ENCODE data around the gene APBA3. TPM values are rescaled to one million over a fixed set of nuclear protein-coding genes. Genes with fewer than 3 reads are reported as not detected.

APBA3 gene
- total RNA-seq, 1 experiment from 2014 or later = 34.0 TPM

DNA sequence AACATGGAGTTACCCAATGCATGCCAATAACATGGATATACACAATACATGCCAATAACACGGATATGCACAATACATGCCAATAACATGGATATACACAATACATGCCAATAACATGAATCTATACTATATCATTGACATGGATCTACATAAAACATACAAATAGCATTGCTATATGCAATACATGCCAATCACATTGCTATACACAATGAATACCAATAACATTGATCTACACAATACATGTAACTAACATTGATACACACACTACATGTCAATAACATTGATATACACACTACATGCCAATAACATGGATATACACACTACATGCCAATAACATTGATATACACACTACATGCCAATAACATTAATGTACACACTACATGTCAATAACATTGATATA lies 60.3 kb downstream of the APBA3 start:
- in situ Hi-C loops (cut with HindIII; ENCODE audit: low pct_unique_long_range_greater_than_20kb, low sequenced_read_pairs) (no loop called here), intact Hi-C loops (cut with micrococcal nuclease; ENCODE audit: unreplicated experiment) (no loop called here)
- H3K9me3 ChIP-seq (ENCODE audit: control insufficient read depth, insufficient read depth, low read depth, low read length) = no peaks in the 10 kb centered on the region
- ATAC-seq (no peak), DNase-seq (ENCODE audit: low read depth, low spot score) (no peak)
- CTCF ChIA-PET = no interaction called here
- H3K27me3 ChIP-seq (ENCODE audit: control insufficient read depth, insufficient read depth, low read length) = no peaks in the 10 kb centered on the region
- no peaks in the 10 kb centered on the region for H3K36me3 ChIP-seq (ENCODE audit: control insufficient read depth, insufficient read depth, low read length)
- no peaks in the 10 kb centered on the region for H3K4me1 ChIP-seq (ENCODE audit: control insufficient read depth, insufficient read depth, low read length)
- no peak overlapping the region for H3K27ac ChIP-seq (ENCODE audit: low read length)
- TF ChIP-seq TCF7L2 (IDR thresholded peaks at IDR 0.05; ENCODE audit: low read depth, low read length) (no peak), POLR2AphosphoS5 (IDR thresholded peaks at IDR 0.05; ENCODE audit: low read depth, low read length) (no peak), SIN3A (IDR thresholded peaks at IDR 0.05; ENCODE audit: borderline replicate concordance, insufficient read depth, low read depth, low read length) (no peak)
- TF ChIP-seq, protein P1, sequence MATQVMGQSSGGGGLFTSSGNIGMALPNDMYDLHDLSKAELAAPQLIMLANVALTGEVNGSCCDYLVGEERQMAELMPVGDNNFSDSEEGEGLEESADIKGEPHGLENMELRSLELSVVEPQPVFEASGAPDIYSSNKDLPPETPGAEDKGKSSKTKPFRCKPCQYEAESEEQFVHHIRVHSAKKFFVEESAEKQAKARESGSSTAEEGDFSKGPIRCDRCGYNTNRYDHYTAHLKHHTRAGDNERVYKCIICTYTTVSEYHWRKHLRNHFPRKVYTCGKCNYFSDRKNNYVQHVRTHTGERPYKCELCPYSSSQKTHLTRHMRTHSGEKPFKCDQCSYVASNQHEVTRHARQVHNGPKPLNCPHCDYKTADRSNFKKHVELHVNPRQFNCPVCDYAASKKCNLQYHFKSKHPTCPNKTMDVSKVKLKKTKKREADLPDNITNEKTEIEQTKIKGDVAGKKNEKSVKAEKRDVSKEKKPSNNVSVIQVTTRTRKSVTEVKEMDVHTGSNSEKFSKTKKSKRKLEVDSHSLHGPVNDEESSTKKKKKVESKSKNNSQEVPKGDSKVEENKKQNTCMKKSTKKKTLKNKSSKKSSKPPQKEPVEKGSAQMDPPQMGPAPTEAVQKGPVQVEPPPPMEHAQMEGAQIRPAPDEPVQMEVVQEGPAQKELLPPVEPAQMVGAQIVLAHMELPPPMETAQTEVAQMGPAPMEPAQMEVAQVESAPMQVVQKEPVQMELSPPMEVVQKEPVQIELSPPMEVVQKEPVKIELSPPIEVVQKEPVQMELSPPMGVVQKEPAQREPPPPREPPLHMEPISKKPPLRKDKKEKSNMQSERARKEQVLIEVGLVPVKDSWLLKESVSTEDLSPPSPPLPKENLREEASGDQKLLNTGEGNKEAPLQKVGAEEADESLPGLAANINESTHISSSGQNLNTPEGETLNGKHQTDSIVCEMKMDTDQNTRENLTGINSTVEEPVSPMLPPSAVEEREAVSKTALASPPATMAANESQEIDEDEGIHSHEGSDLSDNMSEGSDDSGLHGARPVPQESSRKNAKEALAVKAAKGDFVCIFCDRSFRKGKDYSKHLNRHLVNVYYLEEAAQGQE (IDR thresholded peaks at IDR 0.05; ENCODE audit: insufficient read depth in 1 of 2, low read depth in 2 of 2, low read length in 1 of 2) = no peak
- TF ChIP-seq, protein P2, sequence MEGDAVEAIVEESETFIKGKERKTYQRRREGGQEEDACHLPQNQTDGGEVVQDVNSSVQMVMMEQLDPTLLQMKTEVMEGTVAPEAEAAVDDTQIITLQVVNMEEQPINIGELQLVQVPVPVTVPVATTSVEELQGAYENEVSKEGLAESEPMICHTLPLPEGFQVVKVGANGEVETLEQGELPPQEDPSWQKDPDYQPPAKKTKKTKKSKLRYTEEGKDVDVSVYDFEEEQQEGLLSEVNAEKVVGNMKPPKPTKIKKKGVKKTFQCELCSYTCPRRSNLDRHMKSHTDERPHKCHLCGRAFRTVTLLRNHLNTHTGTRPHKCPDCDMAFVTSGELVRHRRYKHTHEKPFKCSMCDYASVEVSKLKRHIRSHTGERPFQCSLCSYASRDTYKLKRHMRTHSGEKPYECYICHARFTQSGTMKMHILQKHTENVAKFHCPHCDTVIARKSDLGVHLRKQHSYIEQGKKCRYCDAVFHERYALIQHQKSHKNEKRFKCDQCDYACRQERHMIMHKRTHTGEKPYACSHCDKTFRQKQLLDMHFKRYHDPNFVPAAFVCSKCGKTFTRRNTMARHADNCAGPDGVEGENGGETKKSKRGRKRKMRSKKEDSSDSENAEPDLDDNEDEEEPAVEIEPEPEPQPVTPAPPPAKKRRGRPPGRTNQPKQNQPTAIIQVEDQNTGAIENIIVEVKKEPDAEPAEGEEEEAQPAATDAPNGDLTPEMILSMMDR (IDR thresholded peaks at IDR 0.05) = no peak
- POLR2A ChIA-PET = no interaction called here
- no peak overlapping the region for H3K4me3 ChIP-seq (ENCODE audit: low read depth in 2 of 2, low read length in 2 of 2)
- BruUV-seq (replicated peaks) = no TSS peak

Other genes starting within 250 kb of the APBA3 start
- not detected for gene TEKTIP1, start 222.5 kb downstream of the APBA3 start, total RNA-seq (2021; ENCODE audit: unreplicated experiment)
- 98.8 TPM for gene MFSD12, start 204.1 kb downstream of the APBA3 start, total RNA-seq (2021; ENCODE audit: unreplicated experiment)
- 74.7 TPM for gene HMG20B, start 188.7 kb downstream of the APBA3 start, total RNA-seq (2021; ENCODE audit: unreplicated experiment)
- gene GIPC3, start 176.2 kb downstream of the APBA3 start, total RNA-seq (2021; ENCODE audit: unreplicated experiment) = 0.92 TPM
- 5.2 TPM for gene TBXA2R, start 154.8 kb downstream of the APBA3 start, total RNA-seq (2021; ENCODE audit: unreplicated experiment)
- gene CACTIN, start 134.9 kb downstream of the APBA3 start, total RNA-seq (2021; ENCODE audit: unreplicated experiment) = 25.2 TPM
- 30.6 TPM for gene PIP5K1C, start 61.2 kb downstream of the APBA3 start, total RNA-seq (2021; ENCODE audit: unreplicated experiment)
- 2.7 TPM for gene TJP3, start 53.3 kb downstream of the APBA3 start, total RNA-seq (2021; ENCODE audit: unreplicated experiment)
- gene MRPL54, start 990 bp upstream of the APBA3 start, total RNA-seq (2021; ENCODE audit: unreplicated experiment) = 42.8 TPM
- not detected for gene RAX2, start 10.5 kb upstream of the APBA3 start, total RNA-seq (2021; ENCODE audit: unreplicated experiment)
- gene MATK, start 24.7 kb upstream of the APBA3 start, total RNA-seq (2021; ENCODE audit: unreplicated experiment) = 0.21 TPM
- 0.74 TPM for gene ZFR2, start 107.3 kb upstream of the APBA3 start, total RNA-seq (2021; ENCODE audit: unreplicated experiment)
- 0.15 TPM for gene ATCAY, start 119.0 kb upstream of the APBA3 start, total RNA-seq (2021; ENCODE audit: unreplicated experiment)
- gene NMRK2, start 171.4 kb upstream of the APBA3 start, total RNA-seq (2021; ENCODE audit: unreplicated experiment) = 0.21 TPM
- gene DAPK3, start 209.4 kb upstream of the APBA3 start, total RNA-seq (2021; ENCODE audit: unreplicated experiment) = 66.6 TPM
- 1,391 TPM for gene EEF2, start 223.8 kb upstream of the APBA3 start, total RNA-seq (2021; ENCODE audit: unreplicated experiment)
- gene PIAS4, start 246.0 kb upstream of the APBA3 start, total RNA-seq (2021; ENCODE audit: unreplicated experiment) = 36.7 TPM

Data from Panc1 (cell line).